Astrocyte of the spinal cord (primary cell): ENCODE measurements around the gene ANTXRL.

Source experiments
- DNase-seq: peaks from one replicate; pipeline ENCODE4 v3.0.0; 2011; ENCODE audit warnings: low read depth, low spot score
- H3K4me3 ChIP-seq: 2 replicates; pipeline ENCODE4 v1.5.1; 2011; ENCODE audit warnings: low read depth, mild to moderate bottlenecking, low read length, moderate library complexity
- CTCF ChIP-seq: IDR thresholded peaks from 2 replicates; pipeline ENCODE4 v1.5.1; 2012; ENCODE audit warnings: low read depth, mild to moderate bottlenecking, low read length, inconsistent platforms
- in situ Hi-C: cut with HindIII; loops from 2 replicates; pipeline ENCODE4 v1.10.0; 2017; ENCODE audit warnings: low sequenced_read_pairs

ANTXRL gene

GRCh38 chr10:46306516-46307184 lies 19.9 kb downstream of the ANTXRL start:
- DNase-seq: no peak
- in situ Hi-C loops: no loop called here
- TF ChIP-seq CTCF: no peak

GRCh38 chr10:46307281-46308112 lies 20.7 kb downstream of the ANTXRL start:
- DNase-seq: no peak
- TF ChIP-seq CTCF: no peak
- no peak overlapping the region for H3K4me3 ChIP-seq
- in situ Hi-C loops: no loop called here

More at GRCh38 chr10:46306516-46307184, 19.9 kb downstream of the ANTXRL start:
- H3K4me3 ChIP-seq: no peak overlapping the region

GRCh38 chr10:46308113-46308415 lies 21.3 kb downstream of the ANTXRL start:
- no peak for DNase-seq
- in situ Hi-C loops: no loop called here
- no peak overlapping the region for H3K4me3 ChIP-seq
- TF ChIP-seq CTCF: no peak

GRCh38 chr10:46308666-46309450 lies 22.1 kb downstream of the ANTXRL start:
- TF ChIP-seq CTCF: no peak
- H3K4me3 ChIP-seq: no peak overlapping the region
- no peak for DNase-seq
- in situ Hi-C loops: no loop called here

- in situ Hi-C loops: no loop called here
- TF ChIP-seq CTCF: no peak
- H3K4me3 ChIP-seq: no peak overlapping the region
- no peak for DNase-seq
These were observed 22.8 kb downstream of the ANTXRL start for GRCh38 chr10:46309511-46310142.

- H3K4me3 ChIP-seq: no peak overlapping the region
- in situ Hi-C loops: no loop called here
- DNase-seq: no peak
- no peak for TF ChIP-seq CTCF
These were observed 23.3 kb downstream of the ANTXRL start for GRCh38 chr10:46310143-46310514.
